Measurements from ENCODE around the gene C20orf141.
"Not testable (repeated sequence)": the region's sequence is repeated elsewhere in the genome, so short reads cannot be mapped to it uniquely, and the experiment has no call there.

Gene C20orf141

GRCh38 chr20:2814587-2815051 is at the start of gene C20orf141:
C20orf141 (plus strand) TSS chr20:2814987; CDS start chr20:2815185, 198 bp downstream.
- H3K36me3 ChIP-seq (ENCODE audit: control insufficient read depth in 1 of 2, insufficient read depth in 2 of 2, low read length in 2 of 2), result no peaks in the 10 kb centered on the region
- H3K9me3 ChIP-seq (ENCODE audit: control insufficient read depth in 1 of 2, low read length in 2 of 2), result peaks cover 0 to 6% of the 10 kb centered on the region in 2 donors
- H3K4me3 ChIP-seq (ENCODE audit: low read depth in 1 of 2, low read length in 2 of 2), result no peak within 1 kb of the TSS
- no peaks in the 10 kb centered on the region for H3K4me1 ChIP-seq (ENCODE audit: control insufficient read depth in 1 of 2, insufficient read depth in 2 of 2, low read length in 2 of 2)
- H3K27ac ChIP-seq (ENCODE audit: low read length), result no peak within 1 kb of the TSS
- H3K27me3 ChIP-seq (ENCODE audit: low read depth, low read length), result peaks cover 5% of the 10 kb centered on the region

- H3K27me3 ChIP-seq (ENCODE audit: low read depth, low read length), result no peaks in the 10 kb centered on the region
- H3K27ac ChIP-seq (ENCODE audit: low read length), result no peak overlapping the region
- H3K4me3 ChIP-seq (ENCODE audit: low read depth in 1 of 2, low read length in 2 of 2), result no peak overlapping the region
These were observed 46.8 kb upstream of the C20orf141 start for GRCh38 chr20:2767768-2768631.

GRCh38 chr20:2768632-2769015 is 46.2 kb upstream of the C20orf141 start:
- Histone ChIP-seq H3K4me3 (ENCODE audit: low read depth in 1 of 2, low read length in 2 of 2) (no peak overlapping the region), H3K27ac (ENCODE audit: low read length) (no peak overlapping the region), H3K4me1 (ENCODE audit: control insufficient read depth in 1 of 2, insufficient read depth in 2 of 2, low read length in 2 of 2) (no peaks in the 10 kb centered on the region), H3K9me3 (ENCODE audit: control insufficient read depth in 1 of 2, low read length in 2 of 2) (no peaks in the 10 kb centered on the region), H3K36me3 (ENCODE audit: control insufficient read depth in 1 of 2, insufficient read depth in 2 of 2, low read length in 2 of 2) (no peaks in the 10 kb centered on the region), H3K27me3 (ENCODE audit: low read depth, low read length) (no peaks in the 10 kb centered on the region)

More at GRCh38 chr20:2767768-2768631, 46.8 kb upstream of the C20orf141 start:
- H3K9me3 ChIP-seq (ENCODE audit: control insufficient read depth in 1 of 2, low read length in 2 of 2), result no peaks in the 10 kb centered on the region
- H3K4me1 ChIP-seq (ENCODE audit: control insufficient read depth in 1 of 2, insufficient read depth in 2 of 2, low read length in 2 of 2), result no peaks in the 10 kb centered on the region
- H3K36me3 ChIP-seq (ENCODE audit: control insufficient read depth in 1 of 2, insufficient read depth in 2 of 2, low read length in 2 of 2), result no peaks in the 10 kb centered on the region

GRCh38 chr20:2770091-2770490 is 44.7 kb upstream of the C20orf141 start:
- not testable (repeated sequence) for H3K36me3 ChIP-seq (ENCODE audit: control insufficient read depth in 1 of 2, insufficient read depth in 2 of 2, low read length in 2 of 2); H3K4me1 ChIP-seq (ENCODE audit: control insufficient read depth in 1 of 2, insufficient read depth in 2 of 2, low read length in 2 of 2); H3K27me3 ChIP-seq (ENCODE audit: low read depth, low read length); H3K9me3 ChIP-seq (ENCODE audit: control insufficient read depth in 1 of 2, low read length in 2 of 2); H3K27ac ChIP-seq (ENCODE audit: low read length); H3K4me3 ChIP-seq (ENCODE audit: low read depth in 1 of 2, low read length in 2 of 2)

GRCh38 chr20:2771631-2772080 is 43.1 kb upstream of the C20orf141 start:
- Histone ChIP-seq H3K27ac (ENCODE audit: low read length) (no peak overlapping the region), H3K4me3 (ENCODE audit: low read depth in 1 of 2, low read length in 2 of 2) (no peak overlapping the region), H3K36me3 (ENCODE audit: control insufficient read depth in 1 of 2, insufficient read depth in 2 of 2, low read length in 2 of 2) (no peaks in the 10 kb centered on the region), H3K9me3 (ENCODE audit: control insufficient read depth in 1 of 2, low read length in 2 of 2) (peaks cover 0 to 4% of the 10 kb centered on the region in 2 donors), H3K27me3 (ENCODE audit: low read depth, low read length) (no peaks in the 10 kb centered on the region), H3K4me1 (ENCODE audit: control insufficient read depth in 1 of 2, insufficient read depth in 2 of 2, low read length in 2 of 2) (no peaks in the 10 kb centered on the region)

- no peak overlapping the region for H3K27ac ChIP-seq (ENCODE audit: low read length)
- H3K9me3 ChIP-seq (ENCODE audit: control insufficient read depth in 1 of 2, low read length in 2 of 2), result peaks cover 0 to 5% of the 10 kb centered on the region in 2 donors
- no peaks in the 10 kb centered on the region for H3K27me3 ChIP-seq (ENCODE audit: low read depth, low read length)
- H3K4me3 ChIP-seq (ENCODE audit: low read depth in 1 of 2, low read length in 2 of 2), result no peak overlapping the region
- H3K4me1 ChIP-seq (ENCODE audit: control insufficient read depth in 1 of 2, insufficient read depth in 2 of 2, low read length in 2 of 2), result no peaks in the 10 kb centered on the region
- no peaks in the 10 kb centered on the region for H3K36me3 ChIP-seq (ENCODE audit: control insufficient read depth in 1 of 2, insufficient read depth in 2 of 2, low read length in 2 of 2)
These were observed 41.0 kb upstream of the C20orf141 start for GRCh38 chr20:2773812-2774211.

GRCh38 chr20:2775139-2775538 is 39.6 kb upstream of the C20orf141 start:
- Histone ChIP-seq H3K9me3 (ENCODE audit: control insufficient read depth in 1 of 2, low read length in 2 of 2) (peaks cover 0 to 5% of the 10 kb centered on the region in 2 donors), H3K27ac (ENCODE audit: low read length) (no peak overlapping the region), H3K4me3 (ENCODE audit: low read depth in 1 of 2, low read length in 2 of 2) (no peak overlapping the region), H3K27me3 (ENCODE audit: low read depth, low read length) (no peaks in the 10 kb centered on the region), H3K36me3 (ENCODE audit: control insufficient read depth in 1 of 2, insufficient read depth in 2 of 2, low read length in 2 of 2) (no peaks in the 10 kb centered on the region), H3K4me1 (ENCODE audit: control insufficient read depth in 1 of 2, insufficient read depth in 2 of 2, low read length in 2 of 2) (no peaks in the 10 kb centered on the region)

GRCh38 chr20:2778602-2779321 is 36.0 kb upstream of the C20orf141 start:
- no peaks in the 10 kb centered on the region for H3K36me3 ChIP-seq (ENCODE audit: control insufficient read depth in 1 of 2, insufficient read depth in 2 of 2, low read length in 2 of 2)
- peaks cover 0 to 5% of the 10 kb centered on the region in 2 donors for H3K9me3 ChIP-seq (ENCODE audit: control insufficient read depth in 1 of 2, low read length in 2 of 2)
- H3K4me3 ChIP-seq (ENCODE audit: low read depth in 1 of 2, low read length in 2 of 2), result no peak overlapping the region
- H3K27ac ChIP-seq (ENCODE audit: low read length), result no peak overlapping the region
- H3K4me1 ChIP-seq (ENCODE audit: control insufficient read depth in 1 of 2, insufficient read depth in 2 of 2, low read length in 2 of 2), result no peaks in the 10 kb centered on the region
- no peaks in the 10 kb centered on the region for H3K27me3 ChIP-seq (ENCODE audit: low read depth, low read length)

- peaks cover 0 to 4% of the 10 kb centered on the region in 2 donors for H3K9me3 ChIP-seq (ENCODE audit: control insufficient read depth in 1 of 2, low read length in 2 of 2)
- no peaks in the 10 kb centered on the region for H3K36me3 ChIP-seq (ENCODE audit: control insufficient read depth in 1 of 2, insufficient read depth in 2 of 2, low read length in 2 of 2)
- H3K4me3 ChIP-seq (ENCODE audit: low read depth in 1 of 2, low read length in 2 of 2), result no peak overlapping the region
- no peaks in the 10 kb centered on the region for H3K27me3 ChIP-seq (ENCODE audit: low read depth, low read length)
- H3K27ac ChIP-seq (ENCODE audit: low read length), result no peak overlapping the region
- H3K4me1 ChIP-seq (ENCODE audit: control insufficient read depth in 1 of 2, insufficient read depth in 2 of 2, low read length in 2 of 2), result no peaks in the 10 kb centered on the region
These were observed 33.8 kb upstream of the C20orf141 start for GRCh38 chr20:2780948-2781347.

- Histone ChIP-seq H3K36me3 (ENCODE audit: control insufficient read depth in 1 of 2, insufficient read depth in 2 of 2, low read length in 2 of 2) (no peaks in the 10 kb centered on the region), H3K27ac (ENCODE audit: low read length) (no peak overlapping the region), H3K4me1 (ENCODE audit: control insufficient read depth in 1 of 2, insufficient read depth in 2 of 2, low read length in 2 of 2) (no peaks in the 10 kb centered on the region), H3K4me3 (ENCODE audit: low read depth in 1 of 2, low read length in 2 of 2) (no peak overlapping the region), H3K9me3 (ENCODE audit: control insufficient read depth in 1 of 2, low read length in 2 of 2) (peaks cover 0 to 2% of the 10 kb centered on the region in 2 donors), H3K27me3 (ENCODE audit: low read depth, low read length) (no peaks in the 10 kb centered on the region)
These were observed 30.8 kb upstream of the C20orf141 start for GRCh38 chr20:2783908-2784566.

- Histone ChIP-seq H3K4me1 (ENCODE audit: control insufficient read depth in 1 of 2, insufficient read depth in 2 of 2, low read length in 2 of 2) (no peaks in the 10 kb centered on the region), H3K36me3 (ENCODE audit: control insufficient read depth in 1 of 2, insufficient read depth in 2 of 2, low read length in 2 of 2) (no peaks in the 10 kb centered on the region), H3K4me3 (ENCODE audit: low read depth in 1 of 2, low read length in 2 of 2) (no peak overlapping the region), H3K27ac (ENCODE audit: low read length) (no peak overlapping the region), H3K9me3 (ENCODE audit: control insufficient read depth in 1 of 2, low read length in 2 of 2) (peaks cover 0 to 3% of the 10 kb centered on the region in 2 donors), H3K27me3 (ENCODE audit: low read depth, low read length) (peaks cover 8% of the 10 kb centered on the region)
These were observed 21.3 kb upstream of the C20orf141 start for GRCh38 chr20:2793471-2793870.
